DND-41 (cell line): ENCODE measurements around the gene RFX1.

Experiments
- CTCF ChIP-seq: IDR thresholded peaks from 2 replicates; pipeline ENCODE4 v1.5.1; 2012; ENCODE audit warnings: borderline replicate concordance, low read length, moderate library complexity, mild to moderate bottlenecking; ENCODE audit not compliant: poor library complexity, severe bottlenecking; ENCODE audit errors: extremely low read depth
- EZH2 ChIP-seq: IDR thresholded peaks from 3 replicates; pipeline ENCODE4 v1.6.1; 2012; ENCODE audit warnings: borderline replicate concordance, low read depth, mild to moderate bottlenecking, moderate library complexity, low read length, inconsistent platforms; ENCODE audit not compliant: severe bottlenecking

GRCh38 chr19:13969897-13970296 is 36.2 kb downstream of the RFX1 start:
- TF ChIP-seq CTCF (no peak), EZH2 (no peak)
